ENCODE measurements around the gene MAML3. TPM values are rescaled to one million over a fixed set of nuclear protein-coding genes. Genes with fewer than 3 reads are reported as not detected.

Gene MAML3
- total RNA-seq, 4 donors from 2014 or later, result 16.1 to 40.0 (median 18.1) TPM

DNA sequence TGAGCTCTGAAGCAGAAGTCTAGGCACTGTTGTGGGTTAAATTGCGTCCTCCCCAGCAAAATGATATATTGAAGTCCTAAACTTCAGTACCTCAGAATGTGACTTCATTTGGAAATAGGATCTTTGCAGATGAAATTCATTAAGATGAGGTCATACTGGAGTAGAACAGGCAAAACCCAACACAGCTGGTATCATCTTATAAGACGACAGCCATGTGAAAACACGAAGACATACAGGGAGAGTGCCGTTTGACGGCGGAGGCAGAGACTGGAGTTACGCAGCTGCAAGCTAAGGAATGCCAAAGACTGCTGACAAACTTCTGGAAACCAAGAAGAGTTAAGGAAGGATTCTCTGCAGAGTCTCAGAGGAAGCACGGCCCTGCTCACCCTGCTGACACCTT is 241.5 kb downstream of the MAML3 start:
- peaks cover 0 to 34% (median 25%) of the 10 kb centered on the region in 4 donors for H3K4me1 ChIP-seq
- no peaks in the 10 kb centered on the region for H3K36me3 ChIP-seq
- TF ChIP-seq, protein P1, sequence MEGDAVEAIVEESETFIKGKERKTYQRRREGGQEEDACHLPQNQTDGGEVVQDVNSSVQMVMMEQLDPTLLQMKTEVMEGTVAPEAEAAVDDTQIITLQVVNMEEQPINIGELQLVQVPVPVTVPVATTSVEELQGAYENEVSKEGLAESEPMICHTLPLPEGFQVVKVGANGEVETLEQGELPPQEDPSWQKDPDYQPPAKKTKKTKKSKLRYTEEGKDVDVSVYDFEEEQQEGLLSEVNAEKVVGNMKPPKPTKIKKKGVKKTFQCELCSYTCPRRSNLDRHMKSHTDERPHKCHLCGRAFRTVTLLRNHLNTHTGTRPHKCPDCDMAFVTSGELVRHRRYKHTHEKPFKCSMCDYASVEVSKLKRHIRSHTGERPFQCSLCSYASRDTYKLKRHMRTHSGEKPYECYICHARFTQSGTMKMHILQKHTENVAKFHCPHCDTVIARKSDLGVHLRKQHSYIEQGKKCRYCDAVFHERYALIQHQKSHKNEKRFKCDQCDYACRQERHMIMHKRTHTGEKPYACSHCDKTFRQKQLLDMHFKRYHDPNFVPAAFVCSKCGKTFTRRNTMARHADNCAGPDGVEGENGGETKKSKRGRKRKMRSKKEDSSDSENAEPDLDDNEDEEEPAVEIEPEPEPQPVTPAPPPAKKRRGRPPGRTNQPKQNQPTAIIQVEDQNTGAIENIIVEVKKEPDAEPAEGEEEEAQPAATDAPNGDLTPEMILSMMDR (IDR thresholded peaks at IDR 0.05), result no peak
- no peak for TF ChIP-seq POLR2AphosphoS5 (IDR thresholded peaks at IDR 0.05)
- TF ChIP-seq EP300 (IDR thresholded peaks at IDR 0.05; ENCODE audit: low read depth), result no peak
- TF ChIP-seq POLR2A (IDR thresholded peaks at IDR 0.05), result no peak
- no peaks in the 10 kb centered on the region for H3K9me3 ChIP-seq
- no peaks in the 10 kb centered on the region for H3K27me3 ChIP-seq
- WGBS, 2 donors (ENCODE audit: low coverage in 1 of 2), result 80 to 90% methylated on average over 7 to 8 of the region's 8 CpGs
- in situ Hi-C loops (cut with MboI; ENCODE audit: low pct_ligation_motif_present in 1 of 4, low pct_unique_long_range_greater_than_20kb in 1 of 4, low sequenced_read_pairs in 3 of 4), result no loop called here
- DNase-seq, result no peak
- no peak overlapping the region for H3K4me3 ChIP-seq
- H3K27ac ChIP-seq, result no peak overlapping the region
- intact Hi-C loops (cut with DNase I; ENCODE audit: low total_unique reads), result loop anchor here (10.0 kb wide), 1 partner anchor 242 kb away; the partner anchor contains the start of gene MAML3

DNA sequence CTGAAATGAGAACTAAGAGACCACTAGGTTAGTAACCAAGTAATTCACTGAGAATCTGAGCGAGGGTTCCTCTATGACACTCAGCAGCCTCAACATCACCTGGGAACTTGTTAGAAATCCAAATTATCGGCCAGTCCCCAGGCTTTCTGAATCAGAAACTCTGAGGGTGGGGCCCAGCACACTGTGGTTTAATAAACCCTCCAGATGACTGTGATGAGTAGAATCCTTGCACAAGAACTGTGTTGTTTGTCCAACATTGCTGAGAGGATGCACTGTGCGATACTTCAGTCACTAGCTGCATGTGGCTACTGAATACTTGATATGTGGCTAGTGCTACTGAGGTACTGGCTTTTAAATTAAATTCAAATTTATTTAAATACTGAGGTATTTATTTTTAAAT is 243.9 kb downstream of the MAML3 start:
- no peaks in the 10 kb centered on the region for H3K9me3 ChIP-seq
- H3K36me3 ChIP-seq, result no peaks in the 10 kb centered on the region
- TF ChIP-seq EP300 (IDR thresholded peaks at IDR 0.05; ENCODE audit: low read depth) (no peak), POLR2A (IDR thresholded peaks at IDR 0.05) (no peak), POLR2AphosphoS5 (IDR thresholded peaks at IDR 0.05) (no peak)
- TF ChIP-seq, protein P1 (IDR thresholded peaks at IDR 0.05), result no peak
- H3K27ac ChIP-seq, result no peak overlapping the region
- 78 to 92% methylated on average over 2 to 3 of the region's 3 CpGs for WGBS, 2 donors (ENCODE audit: low coverage in 1 of 2)
- H3K4me3 ChIP-seq, result no peak overlapping the region
- in situ Hi-C loops (cut with MboI; ENCODE audit: low pct_ligation_motif_present in 1 of 4, low pct_unique_long_range_greater_than_20kb in 1 of 4, low sequenced_read_pairs in 3 of 4) (no loop called here), intact Hi-C loops (cut with DNase I; ENCODE audit: low total_unique reads) (loop anchor here (10.0 kb wide), 1 partner anchor 245 kb away; the partner anchor contains the start of gene MAML3)
- H3K27me3 ChIP-seq, result no peaks in the 10 kb centered on the region
- DNase-seq, result no peak
- H3K4me1 ChIP-seq, result peaks cover 0 to 24% (median 21%) of the 10 kb centered on the region in 4 donors

DNA sequence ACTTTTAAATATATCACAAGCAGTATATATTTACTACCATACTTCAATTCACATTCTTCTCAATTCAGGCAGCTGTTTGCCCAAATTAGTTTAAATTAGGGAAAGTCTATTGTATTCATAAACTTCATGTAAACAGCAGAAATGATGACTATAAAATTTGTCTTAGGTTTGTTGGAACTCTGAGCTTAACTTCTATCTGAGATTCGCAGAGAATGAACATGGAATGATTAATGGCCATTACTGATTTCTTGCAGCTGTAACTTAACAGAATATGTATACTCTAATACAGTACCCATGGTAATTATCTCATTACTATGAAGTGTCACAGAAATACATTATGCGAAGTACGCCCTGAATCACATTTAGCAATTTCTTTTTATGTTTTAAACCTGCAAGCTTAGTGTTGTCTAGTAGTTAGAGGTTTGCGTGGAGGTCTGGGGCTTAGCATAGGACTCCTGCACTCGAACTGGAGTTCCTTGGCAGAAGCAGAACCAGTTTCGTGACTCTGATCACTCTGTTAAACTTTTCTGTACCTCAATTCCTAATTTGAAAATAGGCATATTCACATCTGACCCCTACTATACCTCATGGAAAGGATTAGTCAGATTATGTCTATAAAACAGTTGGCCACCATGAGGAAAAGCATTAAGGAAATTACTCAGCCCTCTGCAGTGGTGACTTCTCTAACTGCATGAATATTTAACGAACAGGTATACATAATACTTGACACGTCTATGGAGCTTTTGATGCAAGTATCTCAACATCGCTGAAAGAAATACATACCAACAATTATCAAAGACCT is 245.1 kb downstream of the MAML3 start:
- peaks cover 0 to 11% (median 8%) of the 10 kb centered on the region in 4 donors for H3K4me1 ChIP-seq
- no peak overlapping the region for H3K4me3 ChIP-seq
- no peaks in the 10 kb centered on the region for H3K9me3 ChIP-seq
- no peaks in the 10 kb centered on the region for H3K36me3 ChIP-seq
- in situ Hi-C loops (cut with MboI; ENCODE audit: low pct_ligation_motif_present in 1 of 4, low pct_unique_long_range_greater_than_20kb in 1 of 4, low sequenced_read_pairs in 3 of 4), result no loop called here
- no peaks in the 10 kb centered on the region for H3K27me3 ChIP-seq
- 85 to 87% methylated on average over 4 to 9 of the region's 9 CpGs for WGBS, 2 donors (ENCODE audit: low coverage in 1 of 2)
- TF ChIP-seq POLR2A (IDR thresholded peaks at IDR 0.05), result no peak
- no peak for TF ChIP-seq EP300 (IDR thresholded peaks at IDR 0.05; ENCODE audit: low read depth)
- TF ChIP-seq, protein P1 (IDR thresholded peaks at IDR 0.05), result no peak
- intact Hi-C loops (cut with DNase I; ENCODE audit: low total_unique reads), result no loop called here
- H3K27ac ChIP-seq, result no peak overlapping the region
- DNase-seq, result no peak

DNA sequence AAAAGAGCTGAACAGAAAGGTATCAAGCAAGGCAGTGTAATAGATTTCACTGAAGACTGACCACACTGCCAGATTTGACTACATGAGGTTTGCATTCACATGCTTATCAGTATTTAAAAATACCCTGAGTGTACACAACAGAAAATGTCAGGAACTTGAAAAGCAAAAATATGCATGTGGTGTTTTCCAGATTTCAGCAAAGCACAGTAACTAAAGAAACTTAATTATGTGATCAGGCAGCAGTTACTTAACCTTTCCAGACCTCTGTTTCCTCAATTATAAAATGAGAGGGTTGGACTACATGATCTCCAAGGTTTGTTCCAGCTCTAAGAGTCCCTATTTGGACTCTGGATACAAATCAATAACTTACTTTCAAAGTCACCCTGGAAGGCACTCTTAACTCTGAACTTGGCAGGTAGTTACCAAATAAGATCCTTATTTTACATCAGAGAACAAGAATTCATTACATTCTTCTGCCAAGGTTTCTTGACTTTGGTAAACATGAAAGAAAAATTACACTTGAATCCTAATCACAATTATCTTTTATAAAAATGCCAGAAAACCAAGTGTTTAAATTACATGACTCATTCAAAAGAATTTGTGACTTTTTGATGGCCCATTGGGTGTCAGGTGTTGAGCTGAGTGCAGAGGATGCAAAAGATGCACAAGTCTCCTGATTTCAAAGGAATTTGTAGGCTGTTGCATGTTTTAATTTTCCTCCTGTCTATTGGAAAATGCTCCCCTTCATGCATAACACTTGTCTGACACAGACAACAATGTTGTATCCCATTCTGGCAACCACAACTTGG is 246.8 kb downstream of the MAML3 start:
- no peak overlapping the region for H3K4me3 ChIP-seq
- TF ChIP-seq POLR2AphosphoS5 (IDR thresholded peaks at IDR 0.05) (no peak), POLR2A (IDR thresholded peaks at IDR 0.05) (no peak)
- TF ChIP-seq, protein P1 (IDR thresholded peaks at IDR 0.05), result no peak
- no peak overlapping the region for H3K27ac ChIP-seq
- no peaks in the 10 kb centered on the region for H3K27me3 ChIP-seq
- H3K4me1 ChIP-seq, result peaks cover 0 to 3% (median 0%) of the 10 kb centered on the region in 4 donors
- no peaks in the 10 kb centered on the region for H3K9me3 ChIP-seq
- H3K36me3 ChIP-seq, result no peaks in the 10 kb centered on the region
- in situ Hi-C loops (cut with MboI; ENCODE audit: low pct_ligation_motif_present in 1 of 4, low pct_unique_long_range_greater_than_20kb in 1 of 4, low sequenced_read_pairs in 3 of 4), result no loop called here
- intact Hi-C loops (cut with DNase I; ENCODE audit: low total_unique reads), result no loop called here
- no peak for DNase-seq

Data from transverse colon (tissue), 4 donors.